Neural cell (in vitro differentiated cells): ENCODE results near the gene PKNOX1. TPM values are rescaled to one million over a fixed set of nuclear protein-coding genes. Genes with fewer than 3 reads are reported as not detected.
"Not testable (repeated sequence)": the region's sequence is repeated elsewhere in the genome, so short reads cannot be mapped to it uniquely, and the experiment has no call there.

ENCODE experiments used
- H2AFZ ChIP-seq: fragments of 200-600, 300-800 bp; sonication (generic), shearing (Covaris generic); 2 replicates; pipeline ENCODE4 v1.6.0; 2014; ENCODE audit warnings: low read depth, mild to moderate bottlenecking, antibody characterized with exemption, low read length, moderate library complexity
- H3F3A ChIP-seq: fragments of 200-600 bp; shearing (Covaris generic); 2 replicates; pipeline ENCODE4 v1.6.1; 2016; ENCODE audit warnings: mild to moderate bottlenecking, moderate library complexity, mixed read lengths, antibody characterized with exemption, low read length; ENCODE audit not compliant: insufficient read depth, poor library complexity, severe bottlenecking
- H3K27ac ChIP-seq: fragments of 200-600, 300-800 bp; sonication (generic), shearing (Covaris generic); 2 replicates; pipeline ENCODE4 v1.5.1; 2014; ENCODE audit warnings: mild to moderate bottlenecking, low read length, moderate library complexity
- H3K27me3 ChIP-seq: fragments of 300-800, 200-600 bp; sonication (generic), shearing (Covaris generic); 2 replicates; pipeline ENCODE4 v1.6.0; 2014; ENCODE audit warnings: mild to moderate bottlenecking, low read depth, low read length, moderate library complexity; ENCODE audit not compliant: insufficient read depth
- H3K36me3 ChIP-seq: fragments of 300-800, 200-600 bp; sonication (generic), shearing (Covaris generic); 2 replicates; pipeline ENCODE4 v1.5.1; 2014; ENCODE audit warnings: mild to moderate bottlenecking, antibody characterized with exemption, low read length, moderate library complexity; ENCODE audit not compliant: insufficient read depth
- H3K4me2 ChIP-seq: fragments of 300-800, 200-600 bp; sonication (generic), shearing (Covaris generic); 2 replicates; pipeline ENCODE4 v1.6.0; 2014; ENCODE audit warnings: mild to moderate bottlenecking, low read length
- H3K4me3 ChIP-seq: fragments of 300-800, 200-600 bp; sonication (generic), shearing (Covaris generic); 2 replicates; pipeline ENCODE4 v1.5.1; 2014; ENCODE audit warnings: mild to moderate bottlenecking, low read length, moderate library complexity
- H3K79me2 ChIP-seq: fragments of 200-600 bp; shearing (Covaris generic); replicated peaks from 2 replicates; pipeline ENCODE4 v1.6.0; 2014; ENCODE audit warnings: mild to moderate bottlenecking, low read length, moderate library complexity; ENCODE audit not compliant: insufficient read depth
- H3K9ac ChIP-seq: fragments of 300-800, 200-600 bp; sonication (generic), shearing (Covaris generic); 2 replicates; pipeline ENCODE4 v1.6.1; 2016; ENCODE audit warnings: mild to moderate bottlenecking, low read length, mixed read lengths
- H3K9me2 ChIP-seq: fragments of 200-600 bp; shearing (Covaris generic); 2 replicates; pipeline ENCODE4 v1.6.1; 2016; ENCODE audit warnings: mild to moderate bottlenecking, low read length, mixed read lengths; ENCODE audit not compliant: insufficient read depth
- H3K9me3 ChIP-seq: fragments of 200-600, 300-800 bp; sonication (generic), shearing (Covaris generic); 2 replicates; pipeline ENCODE4 v1.6.1; 2016; ENCODE audit warnings: mild to moderate bottlenecking, mixed run types, low read length, moderate library complexity, mixed read lengths
- H4K20me1 ChIP-seq: fragments of 200-600 bp; shearing (Covaris generic); 2 replicates; pipeline ENCODE4 v1.6.1; 2016; ENCODE audit warnings: mild to moderate bottlenecking, mixed run types; ENCODE audit not compliant: insufficient read depth
- CTCF ChIP-seq: fragments of 450-650 bp; IDR thresholded peaks from 2 replicates; pipeline ENCODE4 v1.5.1; 2014; ENCODE audit warnings: antibody characterized with exemption, mild to moderate bottlenecking, moderate library complexity; ENCODE audit not compliant: poor library complexity, severe bottlenecking
- EP300 ChIP-seq: fragments of 450-650 bp; conservative IDR thresholded peaks from 2 replicates; pipeline ENCODE4 v1.6.1; 2014; ENCODE audit warnings: antibody characterized with exemption, mild to moderate bottlenecking, moderate library complexity; ENCODE audit not compliant: poor library complexity, severe bottlenecking
- EZH2 ChIP-seq: fragments of 200-600, 300-800 bp; shearing (Covaris generic), sonication (generic); IDR thresholded peaks from 2 replicates; pipeline ENCODE4 v1.6.1; 2014; ENCODE audit warnings: antibody characterized with exemption, low read length, borderline replicate concordance, mild to moderate bottlenecking; ENCODE audit not compliant: insufficient read depth, poor library complexity, severe bottlenecking
- MXI1 ChIP-seq: fragments of 450-650 bp; conservative IDR thresholded peaks from 2 replicates; pipeline ENCODE4 v1.6.1; 2014; ENCODE audit warnings: antibody characterized with exemption, mild to moderate bottlenecking; ENCODE audit not compliant: poor library complexity, severe bottlenecking
- POLR2AphosphoS5 ChIP-seq: IDR thresholded peaks from 2 replicates; pipeline ENCODE4 v1.6.1; 2012
- RAD21 ChIP-seq: fragments of 450-650 bp; conservative IDR thresholded peaks from 2 replicates; pipeline ENCODE4 v1.6.1; 2014; ENCODE audit warnings: antibody characterized with exemption, mild to moderate bottlenecking, moderate library complexity
- REST ChIP-seq: IDR thresholded peaks from 2 replicates; pipeline ENCODE4 v1.6.1; 2012; ENCODE audit warnings: borderline replicate concordance
- SMC3 ChIP-seq: fragments of 450-650 bp; conservative IDR thresholded peaks from 2 replicates; pipeline ENCODE4 v1.6.1; 2014; ENCODE audit warnings: antibody characterized with exemption, mild to moderate bottlenecking, moderate library complexity; ENCODE audit not compliant: poor library complexity
- TAF1 ChIP-seq: IDR thresholded peaks from 2 replicates; pipeline ENCODE4 v1.6.1; 2012; ENCODE audit warnings: low read depth
- polyA plus RNA-seq: library from polyadenylated mRNA; depleted of rRNA; stranded (reverse); fragments of >200 nt; gene quantifications from 2 replicates; pipeline ENCODE4 v1.2.3, GENCODE V29; 2014

Gene PKNOX1
- polyA plus RNA-seq, 1 donor from 2014 or later = 6.9 TPM

- Histone ChIP-seq H2AFZ (no peak overlapping the region), H3F3A (no peaks in the 10 kb centered on the region), H3K27me3 (no peaks in the 10 kb centered on the region), H3K9ac (no peak overlapping the region), H3K4me2 (no peak overlapping the region), H3K36me3 (no peaks in the 10 kb centered on the region), H3K27ac (no peak overlapping the region), H3K9me3 (no peaks in the 10 kb centered on the region), H3K4me3 (no peak overlapping the region), H3K9me2 (no peaks in the 10 kb centered on the region), H3K79me2 (no peaks in the 10 kb centered on the region), H4K20me1 (no peaks in the 10 kb centered on the region)
- TF ChIP-seq TAF1 = no peak
- TF ChIP-seq POLR2AphosphoS5 = no peak
- no peak for TF ChIP-seq RAD21
- no peak for TF ChIP-seq MXI1
Observed at GRCh38 chr21:42993051-42993712, 18.8 kb downstream of the PKNOX1 start.

GRCh38 chr21:42997053-42997452 is 22.7 kb downstream of the PKNOX1 start:
- no peak overlapping the region for H3K4me3 ChIP-seq
- H3K36me3 ChIP-seq = no peaks in the 10 kb centered on the region
- no peaks in the 10 kb centered on the region for H3K9me3 ChIP-seq
- H3K9me2 ChIP-seq = no peaks in the 10 kb centered on the region
- no peak overlapping the region for H3K9ac ChIP-seq
- no peaks in the 10 kb centered on the region for H3F3A ChIP-seq
- no peak overlapping the region for H3K27ac ChIP-seq
- no peaks in the 10 kb centered on the region for H4K20me1 ChIP-seq
- H3K27me3 ChIP-seq = no peaks in the 10 kb centered on the region
- H2AFZ ChIP-seq = no peak overlapping the region
- TF ChIP-seq SMC3 = no peak
- no peak for TF ChIP-seq RAD21
- no peak for TF ChIP-seq POLR2AphosphoS5
- no peak for TF ChIP-seq EP300
- TF ChIP-seq CTCF = no peak
- TF ChIP-seq MXI1 = no peak
- TF ChIP-seq REST = no peak
- TF ChIP-seq TAF1 = no peak
- no peak for TF ChIP-seq EZH2
- no peaks in the 10 kb centered on the region for H3K79me2 ChIP-seq
- H3K4me2 ChIP-seq = no peak overlapping the region

GRCh38 chr21:42997983-42998382 is 23.6 kb downstream of the PKNOX1 start:
- H3K27ac ChIP-seq, H3K9ac ChIP-seq, H3K27me3 ChIP-seq, H3F3A ChIP-seq, H3K9me2 ChIP-seq, H3K4me3 ChIP-seq, H3K79me2 ChIP-seq, H3K9me3 ChIP-seq, H3K4me2 ChIP-seq, H2AFZ ChIP-seq, H4K20me1 ChIP-seq, H3K36me3 ChIP-seq: not testable (repeated sequence)

- not testable (repeated sequence) for H3K9me2 ChIP-seq, H3K36me3 ChIP-seq, H2AFZ ChIP-seq, H3K9me3 ChIP-seq, H3K79me2 ChIP-seq, H4K20me1 ChIP-seq, H3F3A ChIP-seq, H3K27ac ChIP-seq, H3K27me3 ChIP-seq, H3K4me2 ChIP-seq, H3K4me3 ChIP-seq, H3K9ac ChIP-seq
Observed at GRCh38 chr21:42999152-42999551, 24.8 kb downstream of the PKNOX1 start.

GRCh38 chr21:43000041-43000440 is 25.7 kb downstream of the PKNOX1 start:
- not testable (repeated sequence) for H3K9me3 ChIP-seq, H3K4me2 ChIP-seq, H3K9ac ChIP-seq, H3K36me3 ChIP-seq, H2AFZ ChIP-seq, H3K9me2 ChIP-seq, H4K20me1 ChIP-seq, H3F3A ChIP-seq, H3K79me2 ChIP-seq, H3K27ac ChIP-seq, H3K4me3 ChIP-seq, H3K27me3 ChIP-seq
